Stimulated activated CD4-positive, alpha-beta T cell treated with anti-CD3 and anti-CD28 coated beads, Interleukin-1b, Interleukin-23, amount 100 ng/mL, for 4 hours (primary cell): ENCODE data around the gene GALNT6.
A peak's percentile ranks its signal among the peaks of the same experiment; 100 is the strongest.

Experiments used
- DNase-seq, 2 donors: peaks; one replicate each; pipeline ENCODE4 v3.0.0-alpha.2; 2020; ENCODE audit warnings: low read depth in 2 of 2

Gene GALNT6

DNA sequence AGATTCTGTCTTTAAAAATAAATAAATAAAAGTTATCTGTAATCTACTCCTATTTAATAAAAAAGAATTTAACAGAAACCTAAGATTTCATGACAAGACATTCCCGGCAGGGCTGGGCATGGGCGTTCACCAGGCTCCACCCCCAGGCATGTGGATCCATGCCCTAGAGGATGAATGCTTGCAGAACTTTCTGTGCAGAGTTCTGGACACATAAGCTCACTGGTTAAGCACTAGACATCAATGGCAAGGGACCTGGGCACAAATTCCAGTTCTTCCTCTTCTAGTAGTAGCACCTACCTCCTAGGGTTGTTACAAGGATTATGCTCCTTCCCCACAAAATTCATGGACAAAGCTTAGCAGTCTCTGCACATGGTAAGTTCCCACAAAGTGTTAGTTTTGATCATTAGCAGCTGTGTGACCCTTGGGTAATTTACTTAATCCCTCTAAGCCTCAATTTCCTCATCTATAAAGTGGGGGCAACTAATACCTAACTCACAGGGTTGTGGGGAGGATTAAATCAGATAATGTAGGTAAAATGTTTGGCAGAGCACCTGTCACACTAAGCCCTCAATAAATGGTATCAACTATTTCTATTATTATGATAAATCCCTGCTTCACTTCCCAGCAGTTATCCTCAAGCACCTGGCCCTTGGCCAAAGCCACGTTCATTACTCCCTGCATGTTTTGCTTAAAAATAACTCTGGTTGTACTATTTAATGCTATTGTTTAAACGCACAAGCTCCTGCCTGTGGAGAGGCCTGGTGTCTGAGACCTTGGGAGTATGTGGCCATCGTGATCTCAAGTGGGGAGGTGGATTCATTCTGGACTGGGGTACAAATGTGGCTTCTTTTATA lies 9.8 kb downstream of the GALNT6 start:
- no peak for DNase-seq

DNA sequence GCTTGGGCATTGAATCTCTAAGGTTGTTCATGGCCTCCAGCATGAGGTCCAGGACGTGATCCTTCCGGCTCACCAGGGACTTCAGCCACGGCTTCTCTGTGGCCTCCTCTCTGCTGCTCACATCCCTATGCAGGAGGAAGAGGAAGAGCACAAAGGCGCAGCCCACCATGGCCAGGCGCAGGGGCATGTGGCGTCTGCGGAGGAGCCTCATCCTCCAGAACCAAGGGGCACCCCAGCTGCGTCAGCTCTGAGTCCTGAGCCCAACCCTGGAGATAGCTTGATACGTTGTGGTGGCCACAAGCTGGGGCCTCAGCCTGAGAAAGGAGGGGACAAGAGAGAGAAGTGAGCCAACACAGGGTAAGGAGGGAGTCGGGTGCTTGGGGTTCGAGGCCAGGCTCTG lies 11.6 kb downstream of the GALNT6 start:
- DNase-seq: no peak

DNA sequence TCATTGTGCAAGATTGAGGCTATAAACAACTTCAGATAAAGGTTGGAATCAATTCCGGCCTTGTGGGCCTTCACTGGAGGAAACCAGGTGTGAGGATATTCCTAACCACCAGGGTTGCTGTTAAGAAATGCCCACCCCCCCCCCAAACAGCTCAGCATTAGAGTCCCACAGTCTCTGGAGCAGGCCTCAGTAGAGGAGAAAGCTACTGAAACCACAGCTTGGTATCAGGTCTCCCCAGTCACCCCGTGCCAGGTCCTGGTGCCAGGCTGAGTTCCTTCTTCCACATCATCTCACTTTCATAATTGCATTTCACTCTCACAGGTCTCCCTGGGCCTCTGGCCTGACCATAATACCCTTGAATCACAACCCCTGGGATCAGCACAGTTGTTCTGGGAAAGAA lies 12.5 kb downstream of the GALNT6 start:
- DNase-seq: no peak

DNA sequence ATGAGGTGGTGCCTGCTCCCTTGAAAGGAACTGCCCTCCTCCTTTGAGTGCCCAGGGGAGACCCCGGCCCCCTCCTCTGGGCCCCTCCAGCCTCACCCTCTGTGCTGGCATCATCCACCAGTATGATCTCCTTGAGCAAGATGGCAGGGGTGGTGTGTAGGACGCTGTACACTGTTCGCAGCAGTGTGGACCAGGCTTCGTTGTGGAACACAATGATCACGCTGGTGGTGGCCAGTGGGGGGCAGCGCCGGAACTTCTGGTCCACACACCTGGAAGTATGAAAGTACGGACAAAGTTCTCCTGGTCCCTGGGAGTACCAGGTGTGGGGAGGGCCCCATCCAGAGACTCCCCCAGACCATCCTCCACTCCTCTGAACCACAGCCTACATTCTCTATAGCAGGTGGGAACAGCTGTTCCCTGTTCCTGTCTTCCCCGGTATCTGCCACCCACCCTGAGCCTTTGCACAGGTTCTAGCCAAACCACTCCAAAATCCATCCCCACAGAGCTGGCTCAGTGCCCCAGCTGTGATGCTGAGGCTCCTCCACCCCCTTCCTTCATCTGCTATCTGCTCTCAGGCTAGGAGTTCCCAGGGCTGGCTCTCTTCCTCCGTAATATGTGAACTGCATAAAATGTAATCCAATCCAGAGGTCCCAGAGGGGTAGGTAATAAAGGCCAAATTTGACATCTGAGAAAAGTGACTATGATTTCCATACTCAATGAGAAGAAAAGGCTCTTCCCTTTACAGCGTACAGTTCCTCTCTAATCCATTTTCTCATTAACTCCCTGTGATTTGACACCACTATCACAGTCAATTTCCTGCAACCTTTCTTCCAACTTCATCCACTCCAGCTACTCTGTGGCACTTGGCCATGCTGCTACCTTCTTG lies 13.9 kb downstream of the GALNT6 start:
- no peak for DNase-seq

DNA sequence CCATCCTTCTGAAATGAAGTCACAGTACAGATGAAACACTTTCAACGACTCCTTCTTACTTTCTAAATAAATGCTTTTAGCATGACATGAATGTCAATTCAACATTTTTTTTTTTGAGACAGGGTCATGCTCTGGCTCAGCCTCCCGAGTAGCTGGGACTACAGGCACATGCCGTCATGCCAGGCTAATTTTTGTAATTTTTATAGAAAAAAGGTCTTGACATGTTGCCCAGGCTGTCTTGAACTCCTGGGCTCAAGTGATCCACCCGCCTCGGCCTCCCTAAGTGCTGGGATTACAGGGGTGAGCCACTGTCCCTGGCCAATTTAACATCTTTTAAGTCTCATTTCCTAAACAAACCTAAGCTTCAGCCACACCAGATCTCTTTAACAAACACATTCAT lies 16.4 kb downstream of the GALNT6 start:
- DNase-seq: no peak

DNA sequence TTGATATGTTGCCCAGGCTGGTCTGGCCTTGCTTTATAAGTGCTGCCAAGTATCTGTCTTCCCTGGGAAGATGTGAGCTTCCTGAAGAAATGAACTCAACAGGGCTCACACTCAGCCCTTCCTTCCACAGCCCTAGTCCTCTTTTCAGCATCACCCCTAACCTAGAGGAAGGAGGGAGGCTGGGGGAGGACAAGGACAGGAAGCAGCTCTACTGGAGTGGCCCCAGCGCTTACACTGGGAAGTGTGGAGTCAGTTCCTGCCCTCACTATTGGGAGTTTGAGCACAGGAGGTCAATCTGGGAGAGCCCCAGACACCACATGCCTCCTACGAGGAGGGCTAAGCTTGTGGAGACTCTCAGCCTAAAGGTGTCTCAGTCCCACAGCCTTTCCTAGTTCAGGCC lies 16.8 kb downstream of the GALNT6 start:
- DNase-seq: no peak

DNA sequence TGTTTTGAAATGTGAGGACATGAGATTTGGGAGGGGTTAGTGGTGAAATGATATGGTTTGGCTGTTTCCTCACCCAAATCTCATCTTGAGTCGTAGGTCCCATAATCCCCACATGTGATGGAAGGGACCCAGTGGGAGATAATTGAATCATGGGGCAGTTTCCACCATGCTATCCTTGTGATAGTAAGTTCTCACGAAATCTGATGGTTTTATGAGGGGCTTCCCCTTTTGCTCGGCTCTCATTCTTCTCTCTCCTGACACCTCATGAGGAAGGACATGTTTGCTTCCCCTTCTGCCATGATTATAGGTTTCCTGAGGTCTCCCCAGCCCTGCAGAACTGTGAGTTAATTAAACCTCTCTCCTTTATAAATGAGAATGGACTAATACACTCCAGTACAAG lies 18.0 kb downstream of the GALNT6 start:
- no peak for DNase-seq

DNA sequence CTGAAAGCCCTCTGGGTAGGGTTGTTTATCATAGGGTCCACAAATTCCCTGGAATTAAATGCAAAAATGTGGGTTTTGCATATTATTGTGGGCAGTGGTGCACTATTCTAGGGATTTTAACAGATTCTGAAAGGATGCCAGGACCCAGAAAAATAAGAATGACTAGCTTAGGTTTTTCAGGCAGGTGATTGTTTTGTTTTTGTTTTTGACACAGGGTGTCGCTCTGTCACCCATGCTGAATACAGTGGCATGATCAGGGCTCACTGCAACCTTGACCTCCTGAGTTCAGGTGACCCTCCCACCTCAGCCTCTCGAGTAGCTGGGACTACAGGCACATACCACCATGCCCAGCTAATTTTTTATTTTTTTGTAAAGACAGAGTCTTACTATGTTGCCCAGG lies 19.2 kb downstream of the GALNT6 start:
- no peak for DNase-seq

DNA sequence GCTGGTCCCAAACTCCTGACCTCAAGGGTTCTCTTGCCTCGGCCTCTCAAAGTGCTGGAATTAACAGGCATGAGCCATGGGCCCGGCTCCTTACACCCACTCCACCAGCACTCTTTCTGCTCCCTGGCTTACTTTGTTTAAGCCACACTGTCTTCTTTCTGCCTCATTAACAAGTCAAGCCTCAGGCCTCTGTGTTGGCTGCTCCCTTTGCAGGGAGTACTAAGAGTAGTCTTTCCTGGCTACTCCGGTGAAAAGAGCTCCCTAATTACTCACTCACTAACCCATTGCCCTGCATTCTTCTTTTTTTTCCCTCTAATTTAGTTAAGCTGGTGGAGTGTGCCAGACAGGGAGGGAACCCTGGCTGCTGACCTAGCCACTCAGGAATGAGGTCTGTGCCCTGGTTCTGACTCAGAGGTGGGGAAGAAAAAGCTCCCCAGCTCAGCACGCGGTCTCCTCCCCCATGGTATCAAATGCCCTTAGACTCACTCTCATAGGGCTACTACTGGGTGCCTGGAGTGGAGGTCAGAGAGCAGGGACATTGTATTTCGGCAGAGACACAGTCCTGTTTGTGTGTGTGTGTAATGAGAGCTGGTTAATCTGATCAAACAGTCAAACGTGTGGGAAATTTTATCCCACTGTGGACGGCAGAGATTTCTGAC lies 19.8 kb downstream of the GALNT6 start:
- no peak for DNase-seq

DNA sequence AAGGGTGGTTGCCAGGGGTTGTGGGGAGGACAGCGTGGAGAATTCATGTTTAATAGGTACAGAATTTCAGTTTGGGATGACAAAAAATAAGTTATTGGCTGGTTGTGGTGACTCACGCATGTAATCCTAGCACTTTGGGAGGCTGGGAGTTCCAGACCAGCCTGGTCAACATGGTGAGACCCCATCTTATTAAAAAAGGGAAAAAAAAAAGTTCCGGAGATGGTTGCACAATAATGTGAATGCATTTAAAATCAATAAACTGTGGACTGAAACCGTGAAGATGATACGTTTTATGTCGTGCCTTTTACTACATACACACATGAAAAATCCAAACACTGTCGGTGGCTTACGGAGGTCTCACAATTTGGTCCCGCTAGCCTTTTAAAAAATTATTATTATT lies 20.5 kb downstream of the GALNT6 start:
- DNase-seq: no peak

DNA sequence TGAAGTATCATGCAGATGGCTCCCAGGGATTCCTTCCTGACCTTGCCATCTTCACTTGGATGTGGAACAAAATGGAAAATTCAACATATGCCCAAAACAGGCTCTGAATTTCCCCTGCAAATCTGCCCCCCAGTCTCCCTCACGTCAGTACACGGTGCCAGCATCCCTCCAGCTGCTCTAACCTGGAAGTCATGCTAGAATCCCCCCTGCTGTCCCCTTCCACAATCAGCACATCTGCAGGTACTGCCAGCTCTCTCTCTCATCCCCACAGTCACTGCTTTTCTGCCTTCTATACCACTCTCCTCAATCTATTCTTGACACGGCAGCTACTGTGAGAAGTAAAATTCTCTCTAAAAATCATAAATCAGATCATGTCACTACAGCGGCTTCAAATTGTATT lies 21.6 kb downstream of the GALNT6 start:
- no peak for DNase-seq

DNA sequence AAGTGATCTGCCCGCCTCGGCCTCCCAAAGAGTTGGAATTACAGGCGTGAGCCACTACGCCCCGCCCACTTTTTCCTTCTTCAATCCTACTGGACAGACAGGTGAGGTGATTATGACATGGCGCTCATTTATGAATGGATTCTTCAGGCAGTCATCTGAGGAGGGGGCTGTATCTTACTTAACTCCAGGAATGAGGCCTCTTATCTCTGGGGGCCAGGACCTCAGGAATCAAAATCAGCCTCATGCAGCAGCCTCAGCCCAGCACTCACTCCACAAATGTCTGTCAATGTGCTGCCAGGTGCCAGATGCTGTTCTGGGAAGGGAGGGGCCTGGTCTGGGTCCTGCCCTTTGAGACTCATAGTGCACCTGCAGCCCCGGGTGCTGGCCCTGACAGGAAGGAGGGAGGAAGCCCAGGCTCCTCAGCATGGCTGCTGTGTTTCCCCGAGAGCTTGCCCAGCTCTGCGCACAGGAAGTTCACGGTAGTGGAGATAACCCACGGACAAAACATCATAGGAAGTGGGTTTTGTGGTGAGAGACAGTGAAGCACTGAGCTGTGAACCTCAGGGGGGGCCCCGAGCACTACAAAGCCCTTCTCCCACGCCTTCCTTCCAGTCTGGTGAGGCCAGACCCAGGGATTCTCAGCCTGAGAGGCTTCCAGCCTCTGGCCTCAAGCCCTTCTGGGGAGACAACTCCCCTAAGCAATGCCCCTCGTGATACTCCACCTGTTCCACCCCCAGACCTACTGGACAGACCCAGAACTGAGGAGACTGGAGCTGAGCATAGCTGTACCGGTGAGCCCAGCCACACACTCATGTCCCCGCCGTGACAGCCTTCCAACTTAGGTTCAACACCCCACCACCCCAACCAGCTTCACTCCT lies 22.3 kb downstream of the GALNT6 start:
- peak; percentile 57 to 69 for DNase-seq

DNA sequence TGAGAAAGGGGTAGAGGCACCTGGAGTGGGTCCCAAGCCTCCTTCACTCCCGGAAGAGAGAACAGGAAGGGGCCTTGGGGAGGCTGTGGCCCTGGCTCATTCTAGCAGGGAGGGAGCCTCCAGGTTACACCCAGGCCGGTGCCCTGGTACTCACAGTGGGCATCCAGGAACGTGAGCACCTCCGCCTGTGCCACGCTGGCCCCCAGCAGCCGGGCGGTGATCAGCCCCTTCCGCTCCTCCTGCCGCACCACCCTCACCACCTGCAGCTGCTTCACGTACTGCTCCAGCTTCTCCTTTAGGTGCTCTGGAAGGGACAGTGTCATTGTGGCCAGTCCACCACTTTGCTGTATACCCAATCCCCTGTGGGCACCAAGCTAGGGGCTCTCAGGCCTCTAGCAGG lies 25.9 kb downstream of the GALNT6 start:
- DNase-seq: no peak

DNA sequence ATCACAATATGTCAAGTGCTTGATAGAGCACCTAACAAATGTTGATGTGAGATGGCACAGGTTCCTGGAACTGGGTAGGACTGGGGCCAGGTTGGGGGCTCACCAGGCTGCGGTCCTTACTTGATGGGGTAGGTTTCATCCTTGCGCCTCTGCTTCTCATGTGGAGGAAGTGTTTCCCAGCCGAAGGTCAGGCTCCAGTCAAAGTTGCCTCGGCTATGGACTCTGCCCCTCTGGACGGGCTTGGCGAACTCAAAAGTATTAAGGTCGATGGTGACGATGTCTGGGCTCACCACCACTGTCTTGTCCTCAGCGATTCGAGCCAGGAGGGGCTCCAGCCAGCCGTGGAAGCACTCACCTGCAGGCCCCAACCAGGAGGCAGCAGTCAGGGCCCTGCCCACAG lies 27.2 kb downstream of the GALNT6 start:
- no peak for DNase-seq

DNA sequence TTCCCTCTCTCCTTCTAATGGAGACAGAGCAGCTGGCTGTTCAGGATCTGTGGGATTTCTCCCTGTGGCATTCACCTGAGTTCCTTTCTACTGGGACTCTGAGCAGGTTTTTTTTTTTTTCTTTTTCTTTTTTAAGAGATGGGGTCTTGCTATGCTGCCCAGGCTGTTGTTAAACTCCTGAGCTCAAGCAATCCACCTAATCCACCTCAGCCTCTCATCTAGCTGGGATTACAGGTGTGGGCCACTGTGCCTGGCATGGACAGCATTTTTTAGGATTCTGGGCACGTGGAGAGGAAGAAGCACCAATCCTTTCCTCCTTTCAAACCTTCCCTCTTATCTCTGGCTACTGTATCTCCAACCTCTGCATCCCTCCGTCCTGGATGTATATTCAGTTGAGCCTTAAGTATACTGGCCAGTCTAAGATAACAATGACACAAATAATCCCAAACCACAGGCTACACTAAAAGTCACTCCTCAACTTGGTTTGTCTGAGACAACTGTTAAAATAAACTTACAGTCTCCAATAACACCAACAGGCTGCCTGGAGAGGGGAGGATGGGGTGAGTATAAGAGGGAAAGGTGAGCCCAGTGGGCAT lies 28.4 kb downstream of the GALNT6 start:
- no peak for DNase-seq

DNA sequence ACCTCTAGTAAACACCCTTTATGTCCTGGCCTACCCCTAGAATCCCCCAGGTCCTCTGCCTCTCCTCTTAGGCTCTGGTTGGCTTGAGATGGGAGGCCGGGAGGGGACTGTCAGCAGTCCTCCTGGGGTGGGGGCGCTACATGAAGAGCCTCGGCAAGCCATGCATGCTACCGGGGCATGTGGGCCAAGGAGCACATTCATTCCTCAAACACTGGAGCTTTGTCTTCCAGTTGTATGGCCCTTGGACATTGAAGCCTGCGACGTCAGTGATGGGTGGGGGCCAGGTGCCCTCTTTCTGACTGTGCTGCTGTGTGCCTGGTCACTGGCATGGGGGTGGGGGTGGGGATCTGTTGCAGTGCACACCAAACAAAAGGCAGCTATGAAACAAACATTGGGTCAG lies 28.9 kb downstream of the GALNT6 start:
- no peak for DNase-seq

DNA sequence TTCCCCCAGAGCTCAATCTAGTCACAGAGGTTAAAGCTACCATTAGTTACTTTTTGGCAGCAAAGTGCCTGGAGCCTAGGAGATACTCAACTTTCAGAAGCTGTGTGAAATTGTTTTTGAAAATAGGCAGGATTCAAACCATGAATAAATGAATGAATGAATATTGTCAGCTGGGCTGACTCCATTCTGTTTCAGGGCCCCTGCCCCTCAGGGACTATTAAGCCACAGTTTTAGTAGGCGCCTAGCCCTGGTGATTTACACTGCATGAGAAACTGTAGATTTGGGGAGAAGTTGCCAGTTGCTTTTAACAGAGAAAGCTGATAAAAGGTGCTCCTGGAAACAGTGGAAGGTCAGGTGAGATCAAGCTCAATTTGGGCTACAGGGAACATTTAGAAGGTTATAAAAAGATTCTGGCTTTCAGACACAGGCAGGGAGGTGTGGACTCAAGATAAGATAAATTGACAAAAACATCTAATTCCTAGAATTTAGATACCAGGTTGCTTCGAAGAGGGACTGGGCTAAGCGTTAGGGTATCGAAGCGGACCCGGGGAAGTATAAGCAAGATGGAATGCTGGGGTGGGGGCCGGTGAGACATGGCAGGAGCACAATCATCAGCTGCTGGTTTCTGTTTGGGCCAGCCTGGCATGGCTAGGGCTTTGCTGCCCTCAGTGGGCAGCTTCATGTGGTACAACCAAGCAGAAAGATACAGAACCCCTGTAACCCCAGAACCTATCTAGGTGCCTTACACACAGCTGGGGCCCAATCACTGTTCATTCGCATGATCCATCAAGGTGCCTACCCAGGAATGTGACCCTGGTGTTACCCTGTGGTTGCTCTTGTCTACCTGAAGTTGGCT lies 29.8 kb downstream of the GALNT6 start:
- DNase-seq: no peak

DNA sequence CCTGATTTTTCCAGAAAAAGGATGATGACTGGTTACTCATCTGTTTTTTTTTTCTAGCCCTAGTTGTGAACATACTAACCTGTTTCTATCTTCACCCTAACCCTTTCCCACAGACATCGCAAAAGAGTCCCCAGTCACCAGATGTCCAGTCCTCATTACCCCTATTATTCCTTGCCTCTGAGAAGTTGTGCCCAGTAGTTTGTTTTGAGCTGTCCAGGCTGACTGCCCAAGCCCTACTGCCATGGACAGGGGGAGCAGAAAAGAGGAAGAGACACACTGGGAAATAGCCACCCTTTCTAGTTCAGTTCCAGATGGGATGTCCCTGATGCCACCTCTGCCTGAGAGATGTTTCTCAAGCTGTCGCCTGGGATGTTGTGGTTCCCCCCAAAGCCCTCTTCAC lies 30.9 kb downstream of the GALNT6 start:
- no peak for DNase-seq

DNA sequence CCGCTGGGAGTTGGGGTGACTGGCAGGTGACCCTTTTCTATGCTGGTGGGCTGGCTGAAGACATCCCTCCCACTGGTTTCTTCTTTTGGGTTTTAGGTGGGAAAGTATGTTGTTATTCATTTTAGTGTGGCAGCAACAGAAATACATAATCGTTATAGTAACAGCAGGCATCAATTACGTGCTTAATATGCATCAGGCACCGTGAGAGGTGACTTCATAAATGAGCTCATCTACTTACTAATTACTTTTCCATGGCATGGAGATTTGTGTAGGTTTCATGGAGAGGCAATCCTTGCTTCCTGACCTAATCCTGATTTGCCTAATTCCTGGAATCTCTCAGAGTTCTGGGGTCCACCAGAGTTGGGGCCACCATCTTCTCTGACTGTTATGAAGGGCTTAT lies 31.4 kb downstream of the GALNT6 start:
- no peak for DNase-seq

DNA sequence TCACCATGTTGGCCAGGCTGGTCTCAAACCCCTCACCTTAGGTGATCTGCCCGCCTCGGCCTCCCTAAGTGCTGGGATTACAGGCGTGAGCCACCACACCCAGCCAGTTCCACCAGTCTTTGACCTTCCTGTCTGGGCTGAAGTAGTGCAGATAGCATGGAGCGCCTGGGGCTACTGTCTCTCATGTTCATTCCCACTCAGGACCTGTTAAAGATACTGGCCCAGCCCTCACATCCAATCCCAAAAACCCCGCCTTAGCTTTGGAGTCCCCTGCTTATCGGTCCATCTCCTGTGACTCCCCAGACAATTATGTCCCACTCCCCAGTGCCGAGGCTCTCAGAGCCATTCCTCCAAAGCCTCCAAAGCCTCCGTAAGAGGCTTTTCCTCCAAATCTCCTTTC lies 32.7 kb downstream of the GALNT6 start:
- no peak for DNase-seq
